Duodenal mucosa (tissue), 2 donors: Measurements from ENCODE around the gene CAPN8.

Experiments
- H3K27ac ChIP-seq: one replicate; pipeline ENCODE4 v1.7.0; 2013; ENCODE audit warnings: low read depth, low read length
- H3K27me3 ChIP-seq, 2 donors: one replicate each; pipeline ENCODE4 v1.7.0; 2013; ENCODE audit warnings: low read length in 2 of 2, control low read depth in 1 of 2; ENCODE audit not compliant: insufficient read depth in 2 of 2, control insufficient read depth in 1 of 2
- H3K36me3 ChIP-seq, 2 donors: one replicate each; pipeline ENCODE4 v1.7.0; 2013; ENCODE audit warnings: low read length in 2 of 2, control low read depth in 1 of 2; ENCODE audit not compliant: insufficient read depth in 2 of 2, control insufficient read depth in 1 of 2
- H3K4me1 ChIP-seq, 2 donors: one replicate each; pipeline ENCODE4 v1.7.0; 2013; ENCODE audit warnings: low read length in 2 of 2, control low read depth in 1 of 2; ENCODE audit not compliant: insufficient read depth in 2 of 2, control insufficient read depth in 1 of 2
- H3K4me3 ChIP-seq, 2 donors: one replicate each; pipeline ENCODE4 v1.7.0; 2013; ENCODE audit warnings: low read length in 2 of 2, low read depth in 1 of 2
- H3K9ac ChIP-seq, 2 donors: one replicate each; pipeline ENCODE4 v1.7.0; 2013; ENCODE audit warnings: low read length in 2 of 2, low read depth in 1 of 2
- H3K9me3 ChIP-seq, 2 donors: one replicate each; pipeline ENCODE4 v1.7.0; 2013; ENCODE audit warnings: low read length in 2 of 2, control low read depth in 1 of 2; ENCODE audit not compliant: control insufficient read depth in 1 of 2

Gene CAPN8

GRCh38 chr1:223642237-223642636 lies 23.3 kb downstream of the CAPN8 start:
- Histone ChIP-seq H3K36me3 (no peaks in the 10 kb centered on the region), H3K9ac (no peak overlapping the region), H3K27ac (no peak overlapping the region), H3K4me3 (no peak overlapping the region), H3K9me3 (peaks cover 0 to 2% of the 10 kb centered on the region in 2 donors), H3K27me3 (peaks cover 0 to 3% of the 10 kb centered on the region in 2 donors), H3K4me1 (peaks cover 16 to 34% of the 10 kb centered on the region in 2 donors)

- no peak overlapping the region for H3K4me3 ChIP-seq
- H3K9me3 ChIP-seq, result peaks cover 0 to 2% of the 10 kb centered on the region in 2 donors
- H3K27me3 ChIP-seq, result peaks cover 0 to 3% of the 10 kb centered on the region in 2 donors
- H3K9ac ChIP-seq, result no peak overlapping the region
- peaks cover 16 to 34% of the 10 kb centered on the region in 2 donors for H3K4me1 ChIP-seq
- no peak overlapping the region for H3K27ac ChIP-seq
- H3K36me3 ChIP-seq, result no peaks in the 10 kb centered on the region
Measured at GRCh38 chr1:223641523-223642039, 23.9 kb downstream of the CAPN8 start.

GRCh38 chr1:223639331-223639749 lies 26.2 kb downstream of the CAPN8 start:
- Histone ChIP-seq H3K9me3 (peaks cover 2 to 4% of the 10 kb centered on the region in 2 donors), H3K27ac (no peak overlapping the region), H3K4me3 (no peak overlapping the region), H3K27me3 (no peaks in the 10 kb centered on the region), H3K9ac (no peak overlapping the region), H3K4me1 (peaks cover 12 to 30% of the 10 kb centered on the region in 2 donors), H3K36me3 (no peaks in the 10 kb centered on the region)

- Histone ChIP-seq H3K9ac (no peak overlapping the region), H3K4me1 (peaks cover 0 to 10% of the 10 kb centered on the region in 2 donors), H3K27me3 (peaks cover 0 to 4% of the 10 kb centered on the region in 2 donors), H3K36me3 (no peaks in the 10 kb centered on the region), H3K9me3 (peaks cover 6 to 8% of the 10 kb centered on the region in 2 donors), H3K27ac (no peak overlapping the region), H3K4me3 (no peak overlapping the region)
Measured at GRCh38 chr1:223635236-223635635, 30.3 kb downstream of the CAPN8 start.

- H3K27ac ChIP-seq, result no peak overlapping the region
- H3K9ac ChIP-seq, result no peak overlapping the region
- peaks cover 0 to 2% of the 10 kb centered on the region in 2 donors for H3K4me1 ChIP-seq
- no peaks in the 10 kb centered on the region for H3K36me3 ChIP-seq
- H3K4me3 ChIP-seq, result no peak overlapping the region
- H3K9me3 ChIP-seq, result peaks cover 5 to 6% of the 10 kb centered on the region in 2 donors
- H3K27me3 ChIP-seq, result peaks cover 0 to 4% of the 10 kb centered on the region in 2 donors
Measured at GRCh38 chr1:223634423-223634822, 31.1 kb downstream of the CAPN8 start.

GRCh38 chr1:223631956-223632355 lies 33.5 kb downstream of the CAPN8 start:
- H3K9ac ChIP-seq, result no peak overlapping the region
- H3K4me1 ChIP-seq, result no peaks in the 10 kb centered on the region
- peaks cover 5 to 6% of the 10 kb centered on the region in 2 donors for H3K9me3 ChIP-seq
- no peaks in the 10 kb centered on the region for H3K36me3 ChIP-seq
- no peak overlapping the region for H3K4me3 ChIP-seq
- H3K27me3 ChIP-seq, result peaks cover 0 to 4% of the 10 kb centered on the region in 2 donors
- no peak overlapping the region for H3K27ac ChIP-seq

GRCh38 chr1:223631473-223631872 lies 34.0 kb downstream of the CAPN8 start:
- H3K4me3 ChIP-seq, result no peak overlapping the region
- H3K27me3 ChIP-seq, result peaks cover 0 to 4% of the 10 kb centered on the region in 2 donors
- no peak overlapping the region for H3K27ac ChIP-seq
- no peaks in the 10 kb centered on the region for H3K36me3 ChIP-seq
- H3K4me1 ChIP-seq, result no peaks in the 10 kb centered on the region
- no peak overlapping the region for H3K9ac ChIP-seq
- peaks cover 5 to 6% of the 10 kb centered on the region in 2 donors for H3K9me3 ChIP-seq

GRCh38 chr1:223629126-223629457 lies 36.4 kb downstream of the CAPN8 start:
- H3K36me3 ChIP-seq, result no peaks in the 10 kb centered on the region
- H3K9me3 ChIP-seq, result peaks cover 2% of the 10 kb centered on the region in 2 donors
- H3K27me3 ChIP-seq, result peaks cover 0 to 4% of the 10 kb centered on the region in 2 donors
- H3K4me3 ChIP-seq, result no peak overlapping the region
- no peaks in the 10 kb centered on the region for H3K4me1 ChIP-seq
- no peak overlapping the region for H3K27ac ChIP-seq
- no peak overlapping the region for H3K9ac ChIP-seq

- no peak overlapping the region for H3K4me3 ChIP-seq
- H3K27me3 ChIP-seq, result peaks cover 0 to 4% of the 10 kb centered on the region in 2 donors
- H3K27ac ChIP-seq, result no peak overlapping the region
- no peak overlapping the region for H3K9ac ChIP-seq
- no peaks in the 10 kb centered on the region for H3K4me1 ChIP-seq
- H3K36me3 ChIP-seq, result no peaks in the 10 kb centered on the region
- H3K9me3 ChIP-seq, result no peaks in the 10 kb centered on the region
Measured at GRCh38 chr1:223628233-223629125, 37.0 kb downstream of the CAPN8 start.

GRCh38 chr1:223622132-223622842 lies 43.2 kb downstream of the CAPN8 start:
- Histone ChIP-seq H3K27ac (no peak overlapping the region), H3K9ac (no peak overlapping the region), H3K36me3 (no peaks in the 10 kb centered on the region), H3K4me1 (peaks cover 0 to 4% of the 10 kb centered on the region in 2 donors), H3K4me3 (no peak overlapping the region), H3K9me3 (no peaks in the 10 kb centered on the region), H3K27me3 (no peaks in the 10 kb centered on the region)
